Subcutaneous abdominal adipose tissue (tissue), 5 donors: Measurements from ENCODE around the gene PGAM1.
"Not testable (repeated sequence)": the region's sequence is repeated elsewhere in the genome, so short reads cannot be mapped to it uniquely, and the experiment has no call there.

Experiments used
- H3K27ac ChIP-seq: one replicate; pipeline ENCODE4 v1.7.0; 2013; ENCODE audit warnings: low read depth, mild to moderate bottlenecking, inconsistent platforms, low read length, moderate library complexity
- H3K27me3 ChIP-seq, 5 donors: one replicate each; pipeline ENCODE4 v1.7.0; 2013; ENCODE audit warnings: low read length in 5 of 5, inconsistent platforms in 1 of 5; ENCODE audit not compliant: control insufficient read depth in 5 of 5, insufficient read depth in 4 of 5
- H3K36me3 ChIP-seq, 5 donors: one replicate each; pipeline ENCODE4 v1.7.0; 2013; ENCODE audit warnings: low read length in 5 of 5; ENCODE audit not compliant: control insufficient read depth in 5 of 5, insufficient read depth in 5 of 5
- H3K4me1 ChIP-seq, 5 donors: one replicate each; pipeline ENCODE4 v1.7.0; 2013; ENCODE audit warnings: low read length in 5 of 5, mild to moderate bottlenecking in 3 of 5, moderate library complexity in 1 of 5; ENCODE audit not compliant: control insufficient read depth in 5 of 5, insufficient read depth in 5 of 5
- H3K4me3 ChIP-seq, 5 donors: one replicate each; pipeline ENCODE4 v1.7.0; 2013; ENCODE audit warnings: low read length in 5 of 5, low read depth in 1 of 5
- H3K9ac ChIP-seq, 5 donors: one replicate each; pipeline ENCODE4 v1.7.0; 2013; ENCODE audit warnings: low read length in 5 of 5, mild to moderate bottlenecking in 4 of 5, moderate library complexity in 3 of 5
- H3K9me3 ChIP-seq, 5 donors: one replicate each; pipeline ENCODE4 v1.7.0; 2013; ENCODE audit warnings: low read length in 5 of 5; ENCODE audit not compliant: control insufficient read depth in 5 of 5
- donor health status: healthy.
- donor health status: healthy.
- donor health status: healthy.
- donor health status: healthy.
- donor health status: healthy.

Gene PGAM1

DNA sequence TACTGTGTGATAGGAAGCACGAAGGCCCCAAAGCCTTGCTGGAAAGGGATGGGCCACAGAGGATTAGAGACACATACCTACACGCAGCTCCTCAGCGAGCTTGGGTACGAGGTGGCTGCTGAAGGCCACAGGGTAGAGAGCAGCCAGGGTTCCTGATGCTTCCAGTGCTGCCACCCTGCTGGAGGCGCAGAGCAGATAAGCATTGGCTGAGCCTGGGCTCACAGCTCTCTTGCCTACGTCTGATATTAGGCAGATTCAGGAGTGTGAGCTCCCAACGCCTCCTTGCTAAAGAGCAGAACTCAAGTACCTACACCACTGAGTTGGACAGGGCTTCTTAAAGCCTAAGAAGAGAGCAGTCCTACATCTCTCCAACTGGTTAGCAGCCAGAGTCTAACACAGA lies 40.0 kb downstream of the PGAM1 start:
- Histone ChIP-seq H3K4me1 (peaks cover 4 to 27% (median 19%) of the 10 kb centered on the region in 5 donors), H3K27me3 (no peaks in the 10 kb centered on the region), H3K9me3 (no peaks in the 10 kb centered on the region), H3K4me3 (peak overlapping the region in 1 of 5 donors; percentile 19), H3K27ac (peak overlapping the region; percentile 27), H3K9ac (no peak overlapping the region), H3K36me3 (peaks cover 20 to 95% (median 88%) of the 10 kb centered on the region in 5 donors)

DNA sequence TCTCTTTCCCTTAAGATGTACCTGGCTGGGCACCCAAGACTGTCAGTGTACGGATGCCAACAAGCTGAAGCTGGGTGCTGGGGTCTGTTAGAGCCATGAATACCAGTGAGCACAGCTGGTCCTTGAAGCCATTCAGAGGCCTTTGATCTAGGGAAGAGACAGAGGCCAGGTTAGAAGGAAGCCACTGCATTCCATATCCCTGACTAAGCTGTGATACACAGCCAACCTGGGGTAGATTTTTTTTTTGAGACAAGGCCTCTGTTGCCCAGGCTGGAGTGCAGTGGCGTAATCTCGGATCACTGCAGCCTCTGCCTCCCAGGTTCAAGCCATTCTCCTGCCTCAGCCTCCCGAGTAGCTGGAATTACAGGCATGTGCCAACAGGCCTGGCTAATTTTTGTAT lies 40.8 kb downstream of the PGAM1 start:
- H3K36me3 ChIP-seq, result peaks cover 19 to 87% (median 80%) of the 10 kb centered on the region in 5 donors
- H3K9me3 ChIP-seq, result no peaks in the 10 kb centered on the region
- H3K4me1 ChIP-seq, result peaks cover 4 to 27% (median 19%) of the 10 kb centered on the region in 5 donors
- no peaks in the 10 kb centered on the region for H3K27me3 ChIP-seq
- peak overlapping the region; percentile 27 for H3K27ac ChIP-seq
- no peak overlapping the region for H3K9ac ChIP-seq
- no peak overlapping the region for H3K4me3 ChIP-seq

DNA sequence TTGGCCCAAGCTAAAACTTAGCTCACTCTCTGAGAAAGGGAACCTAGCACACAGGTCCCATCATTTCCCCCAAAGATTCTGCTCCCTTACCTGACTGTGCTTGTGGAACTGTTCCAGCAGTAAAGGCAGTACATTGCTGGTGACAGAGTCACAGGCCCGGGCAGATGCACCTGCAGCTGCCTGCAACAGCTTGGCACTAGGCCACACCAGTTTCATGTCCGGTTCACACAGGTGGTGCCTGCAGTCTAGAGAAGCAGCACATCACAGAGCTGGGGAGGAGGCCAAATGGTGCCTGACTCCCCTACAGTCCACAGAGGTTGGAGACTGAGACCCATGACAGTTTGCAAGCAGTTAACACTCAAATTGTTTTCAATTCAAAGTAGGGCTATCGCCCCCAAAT lies 42.2 kb downstream of the PGAM1 start:
- H3K27me3 ChIP-seq, result no peaks in the 10 kb centered on the region
- H3K4me3 ChIP-seq, result no peak overlapping the region
- no peak overlapping the region for H3K27ac ChIP-seq
- no peaks in the 10 kb centered on the region for H3K9me3 ChIP-seq
- H3K9ac ChIP-seq, result no peak overlapping the region
- H3K4me1 ChIP-seq, result peaks cover 4 to 27% (median 19%) of the 10 kb centered on the region in 5 donors
- peaks cover 19 to 87% (median 75%) of the 10 kb centered on the region in 5 donors for H3K36me3 ChIP-seq

DNA sequence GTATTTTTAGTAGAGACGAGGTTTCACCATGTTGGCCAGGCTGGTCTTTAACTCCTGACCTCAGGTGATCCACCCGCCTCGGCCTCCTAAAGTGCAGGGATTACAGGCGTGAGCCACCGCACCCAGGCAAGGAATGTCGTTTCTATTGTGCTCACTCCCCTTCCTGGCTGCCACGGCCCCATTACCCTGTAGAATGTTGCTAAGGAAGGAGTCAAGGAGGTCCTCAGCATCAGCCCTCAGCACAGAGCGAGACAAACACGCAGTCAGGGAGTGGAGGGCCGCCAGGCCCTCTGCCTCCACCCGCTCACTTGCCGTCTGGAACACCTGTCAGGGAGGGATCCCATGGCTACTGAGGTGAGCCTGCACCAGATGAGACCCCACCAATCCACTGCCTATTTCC lies 42.8 kb downstream of the PGAM1 start:
- not testable (repeated sequence) for H3K27me3 ChIP-seq, H3K4me3 ChIP-seq, H3K27ac ChIP-seq, H3K9ac ChIP-seq, H3K9me3 ChIP-seq
- Histone ChIP-seq H3K36me3 (peaks cover 24 to 87% (median 76%) of the 10 kb centered on the region in 5 donors), H3K4me1 (peaks cover 4 to 25% (median 19%) of the 10 kb centered on the region in 5 donors)

DNA sequence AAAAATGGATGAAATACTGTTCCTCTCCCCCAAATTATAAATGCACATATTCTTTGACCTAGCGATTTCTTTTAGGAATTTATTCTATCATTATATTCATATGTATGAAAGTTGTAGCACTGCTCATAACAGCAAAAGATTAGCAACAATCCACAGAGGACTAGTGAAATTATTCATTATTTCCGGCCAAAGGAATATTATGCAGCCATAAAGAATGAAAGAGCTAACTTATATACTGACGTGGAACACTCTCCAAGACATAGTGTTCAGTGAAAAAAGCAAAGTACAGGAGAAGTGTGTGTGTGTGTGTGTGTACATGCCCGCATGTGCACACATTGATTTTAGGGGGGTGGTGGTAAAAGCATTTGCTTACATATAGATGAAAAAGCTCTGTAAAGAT lies 48.9 kb downstream of the PGAM1 start:
- Histone ChIP-seq H3K4me1 (peaks cover 0 to 8% (median 6%) of the 10 kb centered on the region in 5 donors), H3K9ac (no peak overlapping the region), H3K9me3 (no peaks in the 10 kb centered on the region), H3K4me3 (no peak overlapping the region), H3K27me3 (no peaks in the 10 kb centered on the region), H3K36me3 (peaks cover 30 to 87% (median 73%) of the 10 kb centered on the region in 5 donors), H3K27ac (no peak overlapping the region)

DNA sequence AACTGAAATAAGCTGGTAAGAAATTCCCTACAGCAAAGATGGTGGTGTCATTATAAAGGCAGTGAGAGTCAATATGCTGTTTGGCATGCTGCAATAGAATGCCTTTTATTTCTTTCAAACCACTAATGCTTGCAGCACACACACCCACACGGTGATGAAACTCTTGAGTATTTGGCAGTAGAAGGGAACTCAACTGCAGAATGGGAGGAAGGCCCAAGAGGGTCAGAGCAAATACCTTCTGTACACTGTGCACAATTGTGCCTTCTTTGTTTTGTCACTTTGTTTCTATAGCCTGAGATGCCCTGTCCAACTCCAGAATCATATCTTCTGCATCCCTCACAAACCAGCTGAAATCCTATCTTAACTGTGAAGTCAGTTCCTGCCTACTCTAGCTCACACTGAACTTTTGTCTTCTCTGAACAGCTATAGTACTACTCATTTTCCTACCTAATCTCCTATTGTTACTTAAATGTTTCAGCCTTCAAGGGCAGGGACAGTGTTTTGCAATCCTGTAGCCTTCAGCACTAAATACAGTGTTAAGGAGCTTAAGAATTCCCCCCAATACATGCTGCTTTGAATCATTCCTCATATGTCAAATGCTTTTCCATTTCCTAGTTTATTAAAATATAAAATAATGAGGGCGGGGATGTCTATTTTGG lies 50.1 kb downstream of the PGAM1 start:
- H3K9ac ChIP-seq, result no peak overlapping the region
- H3K36me3 ChIP-seq, result peaks cover 21 to 88% (median 74%) of the 10 kb centered on the region in 5 donors
- no peaks in the 10 kb centered on the region for H3K27me3 ChIP-seq
- H3K4me3 ChIP-seq, result no peak overlapping the region
- no peaks in the 10 kb centered on the region for H3K9me3 ChIP-seq
- H3K27ac ChIP-seq, result no peak overlapping the region
- H3K4me1 ChIP-seq, result peaks cover 0 to 8% (median 6%) of the 10 kb centered on the region in 5 donors

DNA sequence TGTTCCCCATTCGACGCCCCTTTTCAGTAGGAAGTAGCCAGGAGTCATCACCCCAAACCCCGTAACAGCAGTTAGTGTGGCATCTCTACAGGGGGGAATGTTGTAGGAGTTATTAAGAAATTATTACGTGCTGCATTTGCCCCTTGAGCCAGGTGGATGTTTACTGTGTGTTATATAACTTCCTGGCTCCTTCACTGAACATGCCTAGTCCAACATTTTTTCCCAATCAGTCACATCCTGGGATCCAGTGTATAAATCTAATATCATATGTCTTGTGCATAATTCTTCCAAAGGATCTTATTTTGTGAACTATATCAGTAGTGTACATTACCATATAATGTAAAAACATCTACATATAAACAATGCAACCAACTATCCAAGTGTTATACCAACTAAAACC lies 53.4 kb downstream of the PGAM1 start:
- not testable (repeated sequence) for H3K27me3 ChIP-seq, H3K4me3 ChIP-seq, H3K9ac ChIP-seq, H3K27ac ChIP-seq, H3K9me3 ChIP-seq
- Histone ChIP-seq H3K36me3 (peaks cover 23 to 75% (median 61%) of the 10 kb centered on the region in 5 donors), H3K4me1 (peaks cover 0 to 10% (median 6%) of the 10 kb centered on the region in 5 donors)

DNA sequence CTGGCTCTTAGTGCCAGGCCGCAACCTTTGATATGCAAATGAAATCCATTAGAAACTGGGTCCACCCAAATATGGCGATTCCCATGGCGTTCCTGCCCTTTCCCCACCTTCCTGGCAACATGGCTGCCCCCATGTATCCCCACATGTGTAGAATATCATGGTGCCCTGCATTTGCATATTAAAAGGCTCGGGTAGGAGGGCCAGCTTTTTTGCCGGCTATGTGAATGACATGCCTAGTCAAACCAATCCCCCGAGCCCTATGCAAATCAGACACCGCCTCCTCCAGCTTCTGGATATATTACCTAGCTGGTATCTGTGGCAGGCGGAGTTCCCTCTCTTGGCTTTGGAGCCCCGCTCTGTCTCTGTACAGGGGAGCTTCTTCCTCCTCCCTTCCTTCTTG lies 53.9 kb downstream of the PGAM1 start:
- H3K4me1 ChIP-seq, result peaks cover 0 to 10% (median 6%) of the 10 kb centered on the region in 5 donors
- H3K36me3 ChIP-seq, result peaks cover 19 to 70% (median 57%) of the 10 kb centered on the region in 5 donors
- no peaks in the 10 kb centered on the region for H3K27me3 ChIP-seq
- no peaks in the 10 kb centered on the region for H3K9me3 ChIP-seq
- no peak overlapping the region for H3K4me3 ChIP-seq
- no peak overlapping the region for H3K9ac ChIP-seq
- H3K27ac ChIP-seq, result no peak overlapping the region

DNA sequence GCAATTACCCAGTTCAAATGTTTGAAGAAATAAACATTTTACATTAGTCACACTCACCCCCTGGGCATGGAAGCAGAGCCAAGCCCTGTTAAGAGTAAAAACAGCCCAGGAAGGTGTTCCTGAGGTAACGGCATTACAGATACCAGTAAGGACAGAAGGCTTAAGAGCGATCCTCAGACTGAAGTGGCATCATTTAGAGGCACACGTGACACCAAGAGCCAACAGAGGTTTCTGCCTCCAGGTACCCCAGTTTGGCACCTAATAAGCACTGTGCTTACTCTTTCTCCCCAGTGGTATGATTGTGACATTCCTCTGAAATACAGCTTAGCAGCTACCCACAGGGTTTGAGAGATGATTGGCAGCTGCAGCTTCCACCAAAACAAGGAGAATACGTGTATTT lies 55.1 kb downstream of the PGAM1 start:
- Histone ChIP-seq H3K9me3 (no peaks in the 10 kb centered on the region), H3K4me1 (peaks cover 0 to 6% (median 4%) of the 10 kb centered on the region in 5 donors), H3K36me3 (peaks cover 19 to 62% (median 54%) of the 10 kb centered on the region in 5 donors), H3K27me3 (no peaks in the 10 kb centered on the region), H3K27ac (no peak overlapping the region), H3K9ac (no peak overlapping the region), H3K4me3 (no peak overlapping the region)

DNA sequence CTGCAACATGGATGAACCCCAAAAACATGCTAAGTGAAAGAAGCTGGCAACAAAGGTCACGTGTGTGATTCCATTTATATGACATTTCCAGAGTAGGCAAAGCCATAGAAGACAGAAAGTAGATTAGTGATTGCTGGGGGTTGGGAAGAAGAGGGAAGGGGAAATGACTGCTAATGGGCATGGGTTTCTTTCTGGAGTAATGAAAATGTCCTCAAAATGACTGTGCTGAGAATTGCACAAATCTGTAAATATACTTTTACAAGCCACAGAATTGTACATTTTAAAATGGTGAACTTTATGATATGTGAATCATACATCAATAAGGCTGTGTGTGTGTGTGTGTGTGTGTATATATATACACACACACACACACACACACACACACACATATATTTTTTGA lies 56.4 kb downstream of the PGAM1 start:
- Histone ChIP-seq H3K27me3 (no peaks in the 10 kb centered on the region), H3K4me1 (peaks cover 0 to 5% (median 2%) of the 10 kb centered on the region in 5 donors), H3K9me3 (no peaks in the 10 kb centered on the region), H3K27ac (no peak overlapping the region), H3K36me3 (peaks cover 15 to 48% (median 41%) of the 10 kb centered on the region in 5 donors), H3K9ac (no peak overlapping the region), H3K4me3 (no peak overlapping the region)
